Upper lobe of left lung (tissue), 6 donors: ENCODE results near the gene TCERG1. TPM values are rescaled to one million over a fixed set of nuclear protein-coding genes. Genes with fewer than 3 reads are reported as not detected.

Experiments used
- ATAC-seq, 2 donors: fragments of 200-7000 bp; cut with Tn5 transposase; one replicate each; pipeline ENCODE4 v1.9.1; 2022; ENCODE audit warnings: mild to moderate bottlenecking in 2 of 2, moderate library complexity in 2 of 2; ENCODE audit not compliant: low FRiP score in 2 of 2
- DNase-seq, 2 donors: peaks; one replicate each; pipeline ENCODE4 v3.0.0-alpha.2; 2019 to 2020
- H3K27ac ChIP-seq, 4 donors: fragments of 200-600 bp; sonication (generic); one replicate each; pipeline ENCODE4 v1.5.1; 2016 to 2019
- H3K27me3 ChIP-seq, 4 donors: fragments of 200-600 bp; sonication (generic); one replicate each; pipeline ENCODE4 v1.5.1; 2017 to 2019
- H3K36me3 ChIP-seq, 4 donors: fragments of 200-600 bp; sonication (generic); one replicate each; pipeline ENCODE4 v1.5.1; 2016 to 2019
- H3K4me1 ChIP-seq, 4 donors: fragments of 200-600 bp; sonication (generic); one replicate each; pipeline ENCODE4 v1.5.1; 2018 to 2019
- H3K4me3 ChIP-seq, 4 donors: fragments of 200-600 bp; sonication (generic); one replicate each; pipeline ENCODE4 v1.5.1; 2017 to 2019; ENCODE audit warnings: mild to moderate bottlenecking in 2 of 4, moderate library complexity in 1 of 4
- H3K9me3 ChIP-seq, 4 donors: fragments of 200-600 bp; sonication (generic); one replicate each; pipeline ENCODE4 v1.5.1; 2018 to 2019
- EP300 ChIP-seq, 4 donors: sonication (generic); formaldehyde crosslinking; IDR thresholded peaks; one replicate each; pipeline ENCODE4 v1.5.1; 2017; ENCODE audit warnings: antibody characterized with exemption in 4 of 4, control low read depth in 2 of 4
- POLR2A ChIP-seq, 4 donors: fragments of 450-650 bp; IDR thresholded peaks; one replicate each; pipeline ENCODE4 v1.5.1; 2016 to 2017; ENCODE audit warnings: antibody characterized with exemption in 4 of 4, mild to moderate bottlenecking in 2 of 4
- POLR2AphosphoS5 ChIP-seq, 2 donors: sonication (generic); formaldehyde crosslinking; IDR thresholded peaks; one replicate each; pipeline ENCODE4 v1.5.1; 2017; ENCODE audit warnings: antibody characterized with exemption in 2 of 2
- WGBS, 2 donors: methylation state at CpG; one replicate each; pipeline ENCODE4 v1.1.5; 2017 to 2018; 5-methylcytosine and 5-hydroxymethylcytosine counted together
- total RNA-seq, 6 donors: library from RNA; depleted of rRNA in 4 of 6; stranded (reverse); fragments of >200 nt in 4 of 6; gene quantifications; one replicate each; pipeline versions ENCODE4 v1.1.0 to v1.2.1, GENCODE V29; 2016 to 2021
- TF ChIP-seq, protein P1 (sequence below), 6 experiments: fragments of 450-650 bp in 4 of 6; fragments of 200-600 bp in 2 of 6; sonication (generic) in 2 of 6; IDR thresholded peaks; one replicate each; pipeline ENCODE4 v1.5.1; 2016 to 2019; ENCODE audit warnings: antibody characterized with exemption in 6 of 6
- donor health status: DM: no; HTN: no; CAD: no; lungs with moderate emphysema.
- donor health status: DM: no; HTN: yes; CAD: no; lungs with severe emphysema.

The TCERG1 gene
- total RNA-seq, 6 donors from 2014 or later: 34.3 to 110 (median 53.3) TPM

DNA sequence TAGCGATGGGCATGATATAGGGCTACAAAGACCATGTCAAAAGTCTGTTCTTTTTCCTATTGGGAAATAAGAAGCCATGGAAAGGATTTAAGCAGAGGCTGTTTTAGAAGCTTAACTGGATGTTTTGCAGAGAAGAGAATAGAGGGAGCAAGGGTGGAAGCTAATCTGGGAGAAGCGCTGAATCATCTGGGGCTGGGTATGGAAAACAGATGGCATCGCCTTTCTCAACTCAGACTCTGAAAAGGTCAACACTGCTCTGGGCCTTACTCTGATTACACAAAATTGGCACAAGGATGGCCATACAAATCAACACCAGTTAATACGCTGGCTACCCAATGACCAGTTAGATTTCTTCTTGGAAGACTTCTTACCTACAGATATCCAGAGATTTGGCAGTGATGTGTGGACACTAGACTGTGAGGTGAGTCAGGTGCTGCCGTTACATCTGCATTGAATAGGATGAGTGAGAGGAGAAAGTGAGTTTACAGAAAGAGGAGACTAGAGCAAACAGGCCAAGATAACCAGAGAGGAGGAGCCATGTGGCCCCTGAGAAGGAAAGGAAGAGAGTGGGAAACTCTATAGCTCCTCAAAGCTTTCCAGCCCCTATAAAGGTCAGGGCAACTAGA is 6.2 kb upstream of the TCERG1 start:
- no peaks in the 10 kb centered on the region for H3K27me3 ChIP-seq
- ATAC-seq: no peak
- no peaks in the 10 kb centered on the region for H3K9me3 ChIP-seq
- no peaks in the 10 kb centered on the region for H3K36me3 ChIP-seq
- no peak overlapping the region for H3K27ac ChIP-seq
- no peaks in the 10 kb centered on the region for H3K4me1 ChIP-seq
- 77 to 90% methylated on average over 5 of the region's 5 CpGs for WGBS, 2 donors
- no peak for DNase-seq
- TF ChIP-seq POLR2AphosphoS5 (IDR thresholded peaks at IDR 0.05) (no peak), POLR2A (IDR thresholded peaks at IDR 0.05) (no peak), EP300 (IDR thresholded peaks at IDR 0.05) (no peak)
- TF ChIP-seq, protein P1, sequence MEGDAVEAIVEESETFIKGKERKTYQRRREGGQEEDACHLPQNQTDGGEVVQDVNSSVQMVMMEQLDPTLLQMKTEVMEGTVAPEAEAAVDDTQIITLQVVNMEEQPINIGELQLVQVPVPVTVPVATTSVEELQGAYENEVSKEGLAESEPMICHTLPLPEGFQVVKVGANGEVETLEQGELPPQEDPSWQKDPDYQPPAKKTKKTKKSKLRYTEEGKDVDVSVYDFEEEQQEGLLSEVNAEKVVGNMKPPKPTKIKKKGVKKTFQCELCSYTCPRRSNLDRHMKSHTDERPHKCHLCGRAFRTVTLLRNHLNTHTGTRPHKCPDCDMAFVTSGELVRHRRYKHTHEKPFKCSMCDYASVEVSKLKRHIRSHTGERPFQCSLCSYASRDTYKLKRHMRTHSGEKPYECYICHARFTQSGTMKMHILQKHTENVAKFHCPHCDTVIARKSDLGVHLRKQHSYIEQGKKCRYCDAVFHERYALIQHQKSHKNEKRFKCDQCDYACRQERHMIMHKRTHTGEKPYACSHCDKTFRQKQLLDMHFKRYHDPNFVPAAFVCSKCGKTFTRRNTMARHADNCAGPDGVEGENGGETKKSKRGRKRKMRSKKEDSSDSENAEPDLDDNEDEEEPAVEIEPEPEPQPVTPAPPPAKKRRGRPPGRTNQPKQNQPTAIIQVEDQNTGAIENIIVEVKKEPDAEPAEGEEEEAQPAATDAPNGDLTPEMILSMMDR (IDR thresholded peaks at IDR 0.05): no peak
- no peak overlapping the region for H3K4me3 ChIP-seq

DNA sequence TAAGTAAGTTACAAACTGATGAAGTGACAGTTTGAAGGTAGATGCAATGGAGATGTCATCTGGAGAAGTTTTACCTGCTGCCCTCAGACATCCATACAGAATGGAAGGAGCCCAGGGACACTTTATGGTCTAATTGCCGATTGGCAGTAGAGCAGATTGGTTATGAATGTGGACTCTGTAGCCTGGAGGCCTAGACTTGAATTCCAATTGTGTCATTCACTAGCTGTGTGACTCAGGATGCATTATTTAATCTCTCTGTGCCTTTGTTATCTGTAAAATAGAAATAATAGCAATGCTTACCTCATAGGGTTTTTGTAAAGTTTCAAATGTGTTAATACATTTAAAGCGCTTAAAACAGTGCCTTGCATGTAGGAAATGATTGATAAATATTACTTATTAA is 5.2 kb upstream of the TCERG1 start:
- ATAC-seq: no peak
- no peaks in the 10 kb centered on the region for H3K36me3 ChIP-seq
- no peak overlapping the region for H3K4me3 ChIP-seq
- no peak for DNase-seq
- H3K27ac ChIP-seq: no peak overlapping the region
- TF ChIP-seq EP300 (IDR thresholded peaks at IDR 0.05) (no peak), POLR2A (IDR thresholded peaks at IDR 0.05) (no peak), POLR2AphosphoS5 (IDR thresholded peaks at IDR 0.05) (no peak)
- TF ChIP-seq, protein P1 (IDR thresholded peaks at IDR 0.05): no peak
- H3K9me3 ChIP-seq: no peaks in the 10 kb centered on the region
- no peaks in the 10 kb centered on the region for H3K4me1 ChIP-seq
- H3K27me3 ChIP-seq: no peaks in the 10 kb centered on the region
- 80 to 88% methylated on average over 2 of the region's 2 CpGs for WGBS, 2 donors

DNA sequence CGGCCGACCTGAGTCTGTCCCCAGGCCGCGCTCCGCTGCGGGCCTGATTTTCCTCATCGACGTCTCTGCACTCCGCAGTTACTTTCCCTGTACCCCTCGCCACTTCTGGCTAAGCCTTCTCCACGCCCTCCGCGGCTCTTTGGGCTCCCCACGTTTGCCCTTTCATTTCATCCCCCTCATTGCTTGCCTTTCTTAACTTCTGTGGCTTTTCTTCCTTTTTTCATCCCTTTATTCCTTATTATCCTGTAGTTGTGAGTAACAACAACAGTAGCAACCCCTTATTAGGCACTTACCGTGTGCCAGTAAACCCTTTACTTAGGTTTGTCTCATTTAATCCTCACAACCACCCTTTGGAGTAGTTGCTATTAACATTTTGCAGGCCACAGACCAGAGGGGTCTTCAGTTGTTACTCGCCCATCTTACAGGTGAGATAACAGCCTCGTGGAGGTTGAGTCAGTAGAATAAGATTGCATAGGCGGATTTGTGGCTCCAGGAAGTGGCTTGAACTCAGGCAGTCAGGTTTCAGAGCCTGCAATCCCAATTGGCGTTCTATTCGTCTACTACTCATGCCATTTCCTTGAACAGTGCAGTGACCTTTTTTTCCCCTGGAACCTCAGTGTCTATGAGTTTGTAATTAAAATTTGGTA is 724 bp downstream of the TCERG1 start:
- TF ChIP-seq, protein P1 (IDR thresholded peaks at IDR 0.05): no peak
- TF ChIP-seq POLR2A (IDR thresholded peaks at IDR 0.05): no peak
- TF ChIP-seq POLR2AphosphoS5 (IDR thresholded peaks at IDR 0.05): no peak
- no peak for TF ChIP-seq EP300 (IDR thresholded peaks at IDR 0.05)
- H3K4me1 ChIP-seq: peaks cover 15 to 36% (median 20%) of the 10 kb centered on the region in 4 donors
- H3K36me3 ChIP-seq: no peaks in the 10 kb centered on the region
- no peaks in the 10 kb centered on the region for H3K27me3 ChIP-seq
- WGBS, 2 donors: 1% methylated on average over 19 to 20 of the region's 20 CpGs
- peak overlapping the region; percentile 87 to 94 (median 92) for H3K27ac ChIP-seq
- H3K9me3 ChIP-seq: no peaks in the 10 kb centered on the region
- H3K4me3 ChIP-seq: peak overlapping the region; percentile 71 to 94 (median 91)
- DNase-seq: no peak
- ATAC-seq: peak in 1 of 2 donors; percentile 62

DNA sequence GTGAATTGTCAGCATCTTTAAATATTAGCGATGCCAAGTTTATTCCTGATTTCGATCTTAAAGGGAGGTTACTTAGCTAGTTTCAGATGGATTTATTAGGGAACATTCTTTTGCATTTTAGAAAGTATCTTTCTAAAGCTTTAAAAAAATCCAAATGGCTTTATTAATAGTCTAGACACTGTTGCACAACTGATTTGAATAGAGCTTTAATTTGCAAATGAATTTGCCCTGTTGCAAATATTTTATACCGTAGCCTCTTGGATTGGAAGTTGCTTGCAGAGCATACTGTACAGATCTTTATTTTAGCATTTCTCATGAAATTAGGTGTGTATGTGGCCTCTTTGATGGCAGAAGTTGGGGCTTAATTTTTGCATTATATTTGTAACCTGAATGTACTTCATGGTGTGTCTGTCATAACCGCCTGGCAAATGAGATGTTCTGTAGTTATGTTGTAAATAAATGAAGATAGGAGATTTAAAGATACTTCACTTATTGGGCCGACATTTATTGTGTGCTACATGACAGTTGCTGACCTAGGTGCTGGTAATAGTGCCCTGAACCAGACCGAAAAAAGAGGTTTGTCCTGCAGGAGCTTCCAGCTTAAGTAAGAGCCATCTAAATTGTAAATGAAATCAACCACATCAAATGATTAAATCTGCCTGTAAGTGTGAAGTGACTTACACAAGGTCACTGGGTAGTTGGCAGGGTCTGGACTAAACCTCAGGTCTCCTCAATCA is 1.8 kb downstream of the TCERG1 start:
- WGBS, 2 donors: 72 to 74% methylated on average over 6 of the region's 6 CpGs
- Histone ChIP-seq H3K9me3 (no peaks in the 10 kb centered on the region), H3K27ac (no peak overlapping the region), H3K4me3 (peak overlapping the region in 1 of 4 donors; percentile 94), H3K4me1 (peaks cover 15 to 36% (median 20%) of the 10 kb centered on the region in 4 donors), H3K27me3 (no peaks in the 10 kb centered on the region), H3K36me3 (no peaks in the 10 kb centered on the region)
- DNase-seq (no peak), ATAC-seq (no peak)
- no peak for TF ChIP-seq POLR2A (IDR thresholded peaks at IDR 0.05)
- no peak for TF ChIP-seq POLR2AphosphoS5 (IDR thresholded peaks at IDR 0.05)
- TF ChIP-seq EP300 (IDR thresholded peaks at IDR 0.05): no peak
- TF ChIP-seq, protein P1 (IDR thresholded peaks at IDR 0.05): no peak
